Right lobe of liver (tissue), 4 donors: ENCODE measurements around the gene XRN1.

Experiments used
- POLR2A ChIP-seq: fragments of 450-650 bp; IDR thresholded peaks from one replicate; pipeline ENCODE4 v1.6.1; 2017; ENCODE audit warnings: antibody characterized with exemption, mild to moderate bottlenecking
- TF ChIP-seq, protein P1 (sequence below), 4 donors: fragments of 200-600 bp in 3 of 4; fragments of 450-650 bp in 1 of 4; IDR thresholded peaks; one replicate each; pipeline versions ENCODE4 v1.5.1 to v1.8.0; 2016 to 2022; ENCODE audit warnings: antibody characterized with exemption in 4 of 4, mild to moderate bottlenecking in 2 of 4
- donor health status: DM: no; HTN: no; CAD: no.
- donor health status: DM: no; HTN: no; CAD: no.
- donor health status: DM: no; HTN: yes; CAD: no.

DNA sequence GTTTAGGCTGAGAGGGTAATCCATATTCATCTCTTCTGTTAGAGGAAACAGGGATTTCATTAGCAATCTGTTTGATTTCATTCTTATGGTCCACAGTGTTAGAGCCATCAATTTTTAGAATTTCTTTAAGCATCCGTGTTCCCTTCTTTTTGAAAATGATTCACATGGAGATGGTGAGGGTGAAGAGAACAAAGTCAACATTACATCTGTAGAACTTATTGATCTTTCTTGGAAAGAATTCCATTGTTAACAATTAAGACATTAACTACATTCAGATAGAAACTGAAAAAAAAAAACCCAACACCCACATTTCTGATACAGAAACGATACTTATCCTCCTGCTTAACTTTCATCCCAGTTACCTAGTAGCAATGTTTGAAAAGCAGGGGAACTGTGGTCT is 115.4 kb downstream of the XRN1 start:
- TF ChIP-seq, protein P1, sequence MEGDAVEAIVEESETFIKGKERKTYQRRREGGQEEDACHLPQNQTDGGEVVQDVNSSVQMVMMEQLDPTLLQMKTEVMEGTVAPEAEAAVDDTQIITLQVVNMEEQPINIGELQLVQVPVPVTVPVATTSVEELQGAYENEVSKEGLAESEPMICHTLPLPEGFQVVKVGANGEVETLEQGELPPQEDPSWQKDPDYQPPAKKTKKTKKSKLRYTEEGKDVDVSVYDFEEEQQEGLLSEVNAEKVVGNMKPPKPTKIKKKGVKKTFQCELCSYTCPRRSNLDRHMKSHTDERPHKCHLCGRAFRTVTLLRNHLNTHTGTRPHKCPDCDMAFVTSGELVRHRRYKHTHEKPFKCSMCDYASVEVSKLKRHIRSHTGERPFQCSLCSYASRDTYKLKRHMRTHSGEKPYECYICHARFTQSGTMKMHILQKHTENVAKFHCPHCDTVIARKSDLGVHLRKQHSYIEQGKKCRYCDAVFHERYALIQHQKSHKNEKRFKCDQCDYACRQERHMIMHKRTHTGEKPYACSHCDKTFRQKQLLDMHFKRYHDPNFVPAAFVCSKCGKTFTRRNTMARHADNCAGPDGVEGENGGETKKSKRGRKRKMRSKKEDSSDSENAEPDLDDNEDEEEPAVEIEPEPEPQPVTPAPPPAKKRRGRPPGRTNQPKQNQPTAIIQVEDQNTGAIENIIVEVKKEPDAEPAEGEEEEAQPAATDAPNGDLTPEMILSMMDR (IDR thresholded peaks at IDR 0.05), result no peak
- TF ChIP-seq POLR2A, result no peak
